Renal cortex interstitium (tissue), 11 donors: Measurements from ENCODE around the gene MUTYH. TPM values are rescaled to one million over a fixed set of nuclear protein-coding genes. Genes with fewer than 3 reads are reported as not detected.
"Not testable (repeated sequence)": the region's sequence is repeated elsewhere in the genome, so short reads cannot be mapped to it uniquely, and the experiment has no call there.

Source experiments
- DNase-seq, 11 donors: peaks; one replicate each; pipeline ENCODE4 v3.0.0-alpha.2; 2013; ENCODE audit warnings: low read depth in 9 of 11, low spot score in 4 of 11; ENCODE audit errors: extremely low read depth in 1 of 11
- polyA plus RNA-seq, 3 donors: library from polyadenylated mRNA; unstranded; fragments of 120-200 nt; gene quantifications; one replicate each; pipeline ENCODE4 v1.2.1, GENCODE V29; 2013; ENCODE audit not compliant: insufficient read length in 3 of 3

Gene MUTYH
- polyA plus RNA-seq, 3 donors: 24.2 to 35.6 (median 28.5) TPM

DNA sequence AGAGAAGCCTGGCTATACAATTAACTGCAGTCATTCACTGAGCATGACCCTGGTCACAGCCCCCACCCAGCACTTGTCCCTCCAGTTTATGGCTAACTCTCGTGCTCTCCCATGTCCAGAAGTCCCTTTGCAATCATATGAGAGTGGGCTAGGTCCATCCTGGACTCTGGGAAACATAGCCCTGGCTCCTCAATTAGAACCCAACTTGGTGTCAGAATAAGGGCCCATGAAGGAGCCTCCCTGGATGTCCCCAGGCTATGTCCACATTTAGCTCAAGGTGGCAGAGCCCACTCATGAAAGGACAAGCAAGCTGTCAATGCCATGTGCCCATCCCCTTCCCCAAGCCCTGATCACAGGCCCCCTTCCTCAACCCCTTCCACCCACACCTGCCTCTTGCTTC, 40.9 kb downstream of the MUTYH start:
- DNase-seq: no peak

DNA sequence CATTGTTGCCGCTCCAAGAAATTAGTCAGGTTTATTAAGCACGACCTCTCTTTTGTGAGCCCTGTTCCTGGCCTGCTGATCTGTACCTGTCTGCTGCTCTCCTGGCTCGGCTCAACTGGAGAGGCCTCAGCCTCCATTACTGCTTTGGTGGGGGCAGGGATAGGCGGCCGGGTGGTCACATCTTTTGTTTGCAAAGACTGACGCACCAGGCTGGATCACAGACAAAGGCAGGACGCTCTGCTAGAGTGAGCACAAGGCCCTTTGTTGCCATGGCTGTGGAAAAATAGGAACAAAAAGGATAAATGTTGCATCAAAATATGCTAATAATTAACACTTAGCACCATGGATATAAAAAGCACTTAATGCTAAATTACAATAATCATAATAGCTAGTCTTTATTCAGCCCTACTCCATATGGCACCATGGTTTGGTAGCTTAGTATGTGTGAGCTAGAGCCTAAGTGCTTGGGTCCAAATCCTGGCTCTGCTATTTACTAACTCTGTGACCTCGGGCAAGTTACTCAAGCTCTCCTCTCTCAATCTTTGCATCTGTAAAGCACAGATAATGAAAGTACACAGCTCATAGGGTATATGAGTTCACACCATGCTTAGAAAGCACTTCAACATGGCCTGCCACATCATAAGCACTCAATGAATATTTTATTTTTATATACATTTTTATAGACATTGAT, 42.4 kb downstream of the MUTYH start:
- DNase-seq: no peak

DNA sequence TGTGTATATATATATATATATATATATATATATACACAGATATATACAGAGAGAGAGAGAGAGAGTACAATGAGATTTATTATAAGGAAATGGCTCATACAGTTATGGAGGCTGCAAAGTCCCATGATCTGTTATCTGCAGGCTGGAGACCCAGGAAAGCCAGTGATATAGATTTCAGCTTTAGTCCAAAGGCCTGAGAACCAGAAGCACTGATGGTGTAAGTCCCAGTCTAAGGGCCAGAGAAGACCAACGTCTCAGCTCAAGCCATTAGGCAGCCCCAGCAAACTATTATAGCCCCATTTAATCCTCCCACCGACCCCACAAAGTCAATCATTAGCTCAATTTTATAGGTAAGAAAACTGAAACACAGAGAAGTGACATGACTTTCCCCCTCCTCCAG, 48.5 kb downstream of the MUTYH start:
- DNase-seq: no peak

DNA sequence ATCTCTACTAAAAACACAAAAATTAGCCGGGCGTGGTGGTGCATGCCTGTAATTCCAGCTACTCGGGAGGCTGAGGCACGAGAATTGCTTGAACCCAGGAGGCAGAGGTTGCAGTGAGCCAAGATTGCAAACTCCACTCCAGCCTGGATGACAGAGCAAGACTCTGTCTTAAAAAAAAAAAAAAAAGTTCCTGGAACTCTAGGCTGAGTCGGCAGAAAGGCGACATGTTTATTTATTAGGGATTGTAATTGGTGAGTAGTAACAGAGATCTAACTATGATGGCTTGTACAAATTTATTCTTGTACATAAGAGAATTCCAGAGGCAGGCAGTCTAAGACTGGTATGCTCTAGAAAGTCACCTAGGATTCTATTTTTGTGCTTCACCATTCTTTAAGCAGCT, 49.2 kb downstream of the MUTYH start:
- not testable (repeated sequence) for DNase-seq

DNA sequence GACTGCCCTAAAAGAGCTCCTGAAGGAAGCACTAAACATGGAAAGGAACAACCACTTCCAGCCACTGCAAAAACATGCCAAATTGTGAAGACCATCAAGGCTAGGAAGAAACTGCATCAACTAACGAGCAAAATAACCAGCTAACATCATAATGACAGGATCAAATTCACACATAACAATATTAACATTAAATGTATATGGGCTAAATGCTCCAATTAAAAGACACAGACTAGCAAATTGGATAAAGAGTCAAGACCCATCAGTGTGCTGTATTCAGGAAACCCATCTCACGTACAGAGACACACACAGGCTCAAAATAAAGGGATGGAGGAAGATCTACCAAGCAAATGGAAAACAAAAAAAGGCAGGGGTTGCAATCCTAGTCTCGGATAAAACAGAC, 53.7 kb downstream of the MUTYH start:
- not testable (repeated sequence) for DNase-seq

DNA sequence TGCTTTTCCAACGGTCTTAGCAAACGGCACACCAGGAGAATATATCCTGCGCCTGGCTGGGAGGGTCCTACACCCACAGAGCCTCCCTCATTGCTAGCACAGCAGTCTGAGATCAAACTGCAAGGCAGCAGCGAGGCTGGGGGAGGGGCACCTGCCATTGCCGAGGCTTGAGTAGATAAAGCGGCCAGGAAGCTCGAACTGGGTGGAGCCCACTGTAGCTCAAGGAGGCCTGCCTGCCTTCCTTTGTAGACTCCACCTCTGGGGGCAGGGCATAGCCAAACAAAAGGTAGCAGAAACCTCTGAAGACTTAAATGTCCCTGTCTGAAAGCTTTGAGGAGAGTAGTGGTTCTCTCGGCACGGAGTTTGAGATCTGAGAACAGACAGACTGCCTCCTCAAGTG, 55.4 kb downstream of the MUTYH start:
- DNase-seq: not testable (repeated sequence)

DNA sequence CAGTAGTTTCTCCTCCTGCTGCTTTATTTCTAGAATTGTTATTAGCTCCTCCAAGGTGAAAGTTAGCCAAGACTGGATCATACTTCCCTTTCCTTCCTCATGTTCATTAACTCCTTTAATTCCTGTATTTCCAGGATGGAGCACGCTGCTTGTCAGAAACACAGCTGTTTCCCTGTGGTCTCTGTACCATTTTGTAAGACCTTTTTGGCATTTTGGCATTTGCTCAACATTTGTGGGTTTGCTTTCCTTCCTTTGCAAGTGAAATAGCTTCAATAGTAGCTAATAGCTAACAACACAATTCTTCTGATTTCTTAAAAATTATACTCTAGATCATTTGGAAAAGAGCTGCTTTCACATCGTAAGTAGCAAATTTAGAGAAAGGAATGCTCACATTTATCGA, 57.9 kb downstream of the MUTYH start:
- DNase-seq: no peak

Other genes with a start within 250 kb of the MUTYH start
- gene ZSWIM5, start 133.8 kb downstream of the MUTYH start, polyA plus RNA-seq: 1 to 10 TPM; 6.5 to 7.1 (median 6.7) TPM
- 1 to 10 TPM; 3.0 to 4.8 (median 3.7) TPM for gene HPDL, start 13.5 kb downstream of the MUTYH start, polyA plus RNA-seq
- gene TOE1, start 270 bp downstream of the MUTYH start, polyA plus RNA-seq: 10 to 100 TPM; 11.8 to 14.5 (median 14.4) TPM
- 1 to 10 TPM; 6.4 to 8.1 (median 7.3) TPM for gene TESK2, start 150.7 kb upstream of the MUTYH start, polyA plus RNA-seq
- gene CCDC163, start 159.6 kb upstream of the MUTYH start, polyA plus RNA-seq: 1 to 10 TPM; 1.7 to 2.5 (median 2.0) TPM
- gene MMACHC, start 159.9 kb upstream of the MUTYH start, polyA plus RNA-seq: 10 to 100 TPM; 10.6 to 16.4 (median 11.9) TPM
- gene PRDX1, start 181.4 kb upstream of the MUTYH start, polyA plus RNA-seq: 100 to 1,000 TPM; 301 to 376 (median 324) TPM
- 100 to 1,000 TPM; 289 to 345 (median 313) TPM for gene AKR1A1, start 210.4 kb upstream of the MUTYH start, polyA plus RNA-seq
- 100 to 1,000 TPM; 338 to 386 (median 369) TPM for gene NASP, start 243.6 kb upstream of the MUTYH start, polyA plus RNA-seq